ENCODE measurements around the gene UNC45B. TPM values are rescaled to one million over a fixed set of nuclear protein-coding genes. Genes with fewer than 3 reads are reported as not detected.

Gene UNC45B
- total RNA-seq, 4 donors from 2014 or later: 0.14 TPM; not detected in 3

- peak within 1 kb of the TSS; percentile 59 to 91 (median 78) for H3K4me3 ChIP-seq
- in situ Hi-C loops (cut with MboI; ENCODE audit: low pct_ligation_motif_present in 1 of 4, low pct_unique_long_range_greater_than_20kb in 1 of 4, low sequenced_read_pairs in 3 of 4): loop anchor here in 1 of 4 donors (25.0 kb wide), 3 partner anchors 555 to 730 kb away; partner anchors contain the start of genes RASL10B and TMEM132E
- H3K4me1 ChIP-seq: peaks cover 0 to 18% (median 13%) of the 10 kb centered on the region in 4 donors
- no peaks in the 10 kb centered on the region for H3K9me3 ChIP-seq
- H3K27ac ChIP-seq: peak within 1 kb of the TSS in 3 of 4 donors; percentile 35 to 63 (median 46)
- intact Hi-C loops (cut with DNase I; ENCODE audit: low total_unique reads): no loop called here
- peak; percentile 84 for DNase-seq
- H3K36me3 ChIP-seq: no peaks in the 10 kb centered on the region
- TF ChIP-seq, protein P1, sequence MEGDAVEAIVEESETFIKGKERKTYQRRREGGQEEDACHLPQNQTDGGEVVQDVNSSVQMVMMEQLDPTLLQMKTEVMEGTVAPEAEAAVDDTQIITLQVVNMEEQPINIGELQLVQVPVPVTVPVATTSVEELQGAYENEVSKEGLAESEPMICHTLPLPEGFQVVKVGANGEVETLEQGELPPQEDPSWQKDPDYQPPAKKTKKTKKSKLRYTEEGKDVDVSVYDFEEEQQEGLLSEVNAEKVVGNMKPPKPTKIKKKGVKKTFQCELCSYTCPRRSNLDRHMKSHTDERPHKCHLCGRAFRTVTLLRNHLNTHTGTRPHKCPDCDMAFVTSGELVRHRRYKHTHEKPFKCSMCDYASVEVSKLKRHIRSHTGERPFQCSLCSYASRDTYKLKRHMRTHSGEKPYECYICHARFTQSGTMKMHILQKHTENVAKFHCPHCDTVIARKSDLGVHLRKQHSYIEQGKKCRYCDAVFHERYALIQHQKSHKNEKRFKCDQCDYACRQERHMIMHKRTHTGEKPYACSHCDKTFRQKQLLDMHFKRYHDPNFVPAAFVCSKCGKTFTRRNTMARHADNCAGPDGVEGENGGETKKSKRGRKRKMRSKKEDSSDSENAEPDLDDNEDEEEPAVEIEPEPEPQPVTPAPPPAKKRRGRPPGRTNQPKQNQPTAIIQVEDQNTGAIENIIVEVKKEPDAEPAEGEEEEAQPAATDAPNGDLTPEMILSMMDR (IDR thresholded peaks at IDR 0.05): peak; percentile 81 to 96 (median 94)
- peak; percentile 33 for TF ChIP-seq POLR2A (IDR thresholded peaks at IDR 0.05)
- no peak for TF ChIP-seq EP300 (IDR thresholded peaks at IDR 0.05; ENCODE audit: low read depth)
- peak; percentile 40 to 61 (median 54) for TF ChIP-seq POLR2AphosphoS5 (IDR thresholded peaks at IDR 0.05)
- no peaks in the 10 kb centered on the region for H3K27me3 ChIP-seq
- WGBS, 2 donors (ENCODE audit: low coverage in 1 of 2): 0 to 1% methylated on average over 11 to 50 of the region's 65 CpGs
Observed at GRCh38 chr17:35141681-35142466, 5.7 kb upstream of the UNC45B start, which contains the start of gene NLE1. TSS of gene NLE1 (minus strand) at chr17:35142303. CDS start at chr17:35142275, 28 bp downstream.

GRCh38 chr17:35142467-35142796 is 5.2 kb upstream of the UNC45B start:
- Histone ChIP-seq H3K27ac (no peak overlapping the region), H3K36me3 (no peaks in the 10 kb centered on the region), H3K4me1 (peaks cover 0 to 18% (median 13%) of the 10 kb centered on the region in 4 donors), H3K9me3 (no peaks in the 10 kb centered on the region), H3K4me3 (peak overlapping the region in 3 of 4 donors; percentile 76 to 91 (median 81)), H3K27me3 (no peaks in the 10 kb centered on the region)
- in situ Hi-C loops (cut with MboI; ENCODE audit: low pct_ligation_motif_present in 1 of 4, low pct_unique_long_range_greater_than_20kb in 1 of 4, low sequenced_read_pairs in 3 of 4) (loop anchor here in 1 of 4 donors (25.0 kb wide), 3 partner anchors 555 to 730 kb away; partner anchors contain the start of genes RASL10B and TMEM132E), intact Hi-C loops (cut with DNase I; ENCODE audit: low total_unique reads) (no loop called here)
- TF ChIP-seq EP300 (IDR thresholded peaks at IDR 0.05; ENCODE audit: low read depth): no peak
- TF ChIP-seq, protein P1 (IDR thresholded peaks at IDR 0.05): peak in 1 of 5 experiments; percentile 4
- no peak for DNase-seq
- 69% methylated on average over 8 of the region's 8 CpGs; no CpG with 5 or more reads in 1 of the 2 donors for WGBS, 2 donors (ENCODE audit: low coverage in 1 of 2)

- Histone ChIP-seq H3K4me1 (peaks cover 0 to 18% (median 13%) of the 10 kb centered on the region in 4 donors), H3K27ac (no peak overlapping the region), H3K4me3 (no peak overlapping the region), H3K9me3 (no peaks in the 10 kb centered on the region), H3K27me3 (peaks cover 4% of the 10 kb centered on the region), H3K36me3 (no peaks in the 10 kb centered on the region)
- DNase-seq: no peak
- TF ChIP-seq POLR2AphosphoS5 (IDR thresholded peaks at IDR 0.05) (no peak), POLR2A (IDR thresholded peaks at IDR 0.05) (no peak), EP300 (IDR thresholded peaks at IDR 0.05; ENCODE audit: low read depth) (no peak)
- TF ChIP-seq, protein P1 (IDR thresholded peaks at IDR 0.05): no peak
- 66 to 78% methylated on average over 3 to 4 of the region's 4 CpGs for WGBS, 2 donors (ENCODE audit: low coverage in 1 of 2)
- in situ Hi-C loops (cut with MboI; ENCODE audit: low pct_ligation_motif_present in 1 of 4, low pct_unique_long_range_greater_than_20kb in 1 of 4, low sequenced_read_pairs in 3 of 4) (loop anchor here in 1 of 4 donors (25.0 kb wide), 3 partner anchors 558 to 733 kb away; partner anchors contain the start of genes RASL10B and TMEM132E), intact Hi-C loops (cut with DNase I; ENCODE audit: low total_unique reads) (no loop called here)
Observed at GRCh38 chr17:35144840-35145239, 2.8 kb upstream of the UNC45B start.

DNA sequence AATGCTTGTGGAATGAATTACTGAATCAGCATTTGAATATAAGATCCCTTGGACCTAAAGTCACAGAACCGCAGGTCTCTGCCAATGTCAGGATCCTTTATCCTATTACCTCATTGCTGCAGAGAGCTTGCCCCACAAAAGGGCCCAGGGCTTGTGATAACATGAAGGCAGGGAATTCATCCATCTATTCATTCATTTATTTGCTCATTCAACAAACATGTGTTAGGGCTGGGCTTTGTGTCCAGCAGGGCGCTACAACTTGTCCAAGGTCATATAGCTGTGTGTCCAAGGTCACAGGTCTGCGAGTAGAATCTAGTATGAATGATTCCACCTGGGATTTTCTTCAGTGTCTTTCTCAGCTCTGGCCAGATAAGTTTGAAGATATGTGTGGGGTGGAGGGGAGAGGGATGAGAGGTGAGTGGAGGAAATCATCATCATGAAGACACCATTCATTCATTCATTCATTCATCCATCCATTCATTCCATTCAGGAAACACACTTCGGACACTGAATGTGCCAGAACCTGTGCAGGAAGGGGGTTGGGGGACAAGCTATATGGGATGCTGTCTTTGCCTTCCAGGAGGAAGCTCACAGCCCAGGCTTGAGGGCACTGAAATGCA is 1.3 kb upstream of the UNC45B start:
- WGBS, 2 donors (ENCODE audit: low coverage in 1 of 2): 50 to 79% methylated on average over 2 to 4 of the region's 4 CpGs
- DNase-seq: no peak
- no peak for TF ChIP-seq POLR2AphosphoS5 (IDR thresholded peaks at IDR 0.05)
- no peak for TF ChIP-seq POLR2A (IDR thresholded peaks at IDR 0.05)
- TF ChIP-seq, protein P1 (IDR thresholded peaks at IDR 0.05): no peak
- no peak for TF ChIP-seq EP300 (IDR thresholded peaks at IDR 0.05; ENCODE audit: low read depth)
- H3K9me3 ChIP-seq: no peaks in the 10 kb centered on the region
- H3K4me1 ChIP-seq: peaks cover 0 to 8% (median 5%) of the 10 kb centered on the region in 4 donors
- no peak overlapping the region for H3K4me3 ChIP-seq
- H3K27ac ChIP-seq: no peak overlapping the region
- intact Hi-C loops (cut with DNase I; ENCODE audit: low total_unique reads) (no loop called here), in situ Hi-C loops (cut with MboI; ENCODE audit: low pct_ligation_motif_present in 1 of 4, low pct_unique_long_range_greater_than_20kb in 1 of 4, low sequenced_read_pairs in 3 of 4) (loop anchor here in 1 of 4 donors (25.0 kb wide), 3 partner anchors 559 to 734 kb away; partner anchors contain the start of genes RASL10B and TMEM132E)
- H3K27me3 ChIP-seq: peaks cover 4% of the 10 kb centered on the region
- no peaks in the 10 kb centered on the region for H3K36me3 ChIP-seq
